ENCODE measurements around the gene SYNJ1. TPM values are rescaled to one million over a fixed set of nuclear protein-coding genes. Genes with fewer than 3 reads are reported as not detected.

Gene SYNJ1
- total RNA-seq, 1 donor from 2014 or later, result 36.8 TPM

DNA sequence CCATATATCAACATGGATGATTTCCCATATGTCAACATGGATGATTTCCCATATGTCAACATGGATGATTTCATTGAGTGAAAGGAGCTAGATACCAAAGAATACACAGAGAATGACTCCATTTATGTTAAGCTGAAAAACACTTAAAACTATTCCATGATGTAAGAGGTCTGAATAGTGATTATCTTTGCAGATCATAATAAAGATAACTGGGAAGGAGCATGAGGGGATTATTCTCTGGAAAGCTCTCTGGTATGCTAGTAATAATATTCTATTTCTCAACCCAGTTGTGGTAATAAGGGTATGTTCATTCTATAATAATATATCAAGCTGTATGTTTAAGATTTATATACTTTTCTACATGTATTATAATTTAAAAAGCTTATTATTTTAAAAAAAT is 14.1 kb downstream of the SYNJ1 start:
- no peaks in the 10 kb centered on the region for H3K36me3 Mint-ChIP-seq (ENCODE audit: unreplicated experiment)
- no peak overlapping the region for H3K27ac Mint-ChIP-seq (ENCODE audit: unreplicated experiment)
- H3K27me3 Mint-ChIP-seq (ENCODE audit: unreplicated experiment), result no peaks in the 10 kb centered on the region
- no peak for TF ChIP-seq CTCF (IDR thresholded peaks at IDR 0.05; ENCODE audit: partially characterized antibody, unreplicated experiment)
- H3K4me3 Mint-ChIP-seq (ENCODE audit: unreplicated experiment), result no peak overlapping the region
- H3K4me1 Mint-ChIP-seq (ENCODE audit: low read depth, unreplicated experiment), result no peaks in the 10 kb centered on the region
- H3K9me3 Mint-ChIP-seq (ENCODE audit: unreplicated experiment), result no peaks in the 10 kb centered on the region
- no peak for DNase-seq

GRCh38 chr21:32712641-32713040 is 15.2 kb downstream of the SYNJ1 start:
- no peaks in the 10 kb centered on the region for H3K36me3 Mint-ChIP-seq (ENCODE audit: unreplicated experiment)
- no peak for DNase-seq
- no peaks in the 10 kb centered on the region for H3K4me1 Mint-ChIP-seq (ENCODE audit: low read depth, unreplicated experiment)
- TF ChIP-seq CTCF (IDR thresholded peaks at IDR 0.05; ENCODE audit: partially characterized antibody, unreplicated experiment), result no peak
- no peaks in the 10 kb centered on the region for H3K9me3 Mint-ChIP-seq (ENCODE audit: unreplicated experiment)
- H3K27ac Mint-ChIP-seq (ENCODE audit: unreplicated experiment), result no peak overlapping the region
- no peak overlapping the region for H3K4me3 Mint-ChIP-seq (ENCODE audit: unreplicated experiment)
- H3K27me3 Mint-ChIP-seq (ENCODE audit: unreplicated experiment), result no peaks in the 10 kb centered on the region

GRCh38 chr21:32712043-32712442 is 15.8 kb downstream of the SYNJ1 start:
- Mint-ChIP-seq H3K4me1 (ENCODE audit: low read depth, unreplicated experiment) (no peaks in the 10 kb centered on the region), H3K27ac (ENCODE audit: unreplicated experiment) (no peak overlapping the region), H3K36me3 (ENCODE audit: unreplicated experiment) (no peaks in the 10 kb centered on the region), H3K9me3 (ENCODE audit: unreplicated experiment) (no peaks in the 10 kb centered on the region), H3K4me3 (ENCODE audit: unreplicated experiment) (no peak overlapping the region), H3K27me3 (ENCODE audit: unreplicated experiment) (no peaks in the 10 kb centered on the region)
- DNase-seq, result no peak
- no peak for TF ChIP-seq CTCF (IDR thresholded peaks at IDR 0.05; ENCODE audit: partially characterized antibody, unreplicated experiment)

- no peak for DNase-seq
- no peak overlapping the region for H3K27ac Mint-ChIP-seq (ENCODE audit: unreplicated experiment)
- H3K36me3 Mint-ChIP-seq (ENCODE audit: unreplicated experiment), result no peaks in the 10 kb centered on the region
- H3K9me3 Mint-ChIP-seq (ENCODE audit: unreplicated experiment), result peaks cover 2% of the 10 kb centered on the region
- TF ChIP-seq CTCF (IDR thresholded peaks at IDR 0.05; ENCODE audit: partially characterized antibody, unreplicated experiment), result no peak
- H3K27me3 Mint-ChIP-seq (ENCODE audit: unreplicated experiment), result no peaks in the 10 kb centered on the region
- no peak overlapping the region for H3K4me3 Mint-ChIP-seq (ENCODE audit: unreplicated experiment)
- H3K4me1 Mint-ChIP-seq (ENCODE audit: low read depth, unreplicated experiment), result no peaks in the 10 kb centered on the region
Measured at GRCh38 chr21:32710987-32711386, 16.8 kb downstream of the SYNJ1 start.

GRCh38 chr21:32710069-32710784 is 17.6 kb downstream of the SYNJ1 start:
- no peak overlapping the region for H3K27ac Mint-ChIP-seq (ENCODE audit: unreplicated experiment)
- no peaks in the 10 kb centered on the region for H3K27me3 Mint-ChIP-seq (ENCODE audit: unreplicated experiment)
- no peak overlapping the region for H3K4me3 Mint-ChIP-seq (ENCODE audit: unreplicated experiment)
- H3K9me3 Mint-ChIP-seq (ENCODE audit: unreplicated experiment), result peaks cover 3% of the 10 kb centered on the region
- H3K4me1 Mint-ChIP-seq (ENCODE audit: low read depth, unreplicated experiment), result no peaks in the 10 kb centered on the region
- no peak for TF ChIP-seq CTCF (IDR thresholded peaks at IDR 0.05; ENCODE audit: partially characterized antibody, unreplicated experiment)
- no peaks in the 10 kb centered on the region for H3K36me3 Mint-ChIP-seq (ENCODE audit: unreplicated experiment)
- no peak for DNase-seq

Data from glutamatergic neuron (in vitro differentiated cells).